Activated CD4-positive, alpha-beta T cell treated with anti-CD3 and anti-CD28 coated beads for 36 hours (primary cell): ENCODE data around the gene TBC1D32. TPM values are rescaled to one million over a fixed set of nuclear protein-coding genes. Genes with fewer than 3 reads are reported as not detected.
"Not testable (repeated sequence)": the region's sequence is repeated elsewhere in the genome, so short reads cannot be mapped to it uniquely, and the experiment has no call there.

Source experiments
- ATAC-seq: fragments of 200-7000 bp; cut with Tn5 transposase; one replicate; pipeline ENCODE4 v1.10.0; 2021; ENCODE audit warnings: mild to moderate bottlenecking, moderate library complexity
- CTCF ChIA-PET: fragments of 350-600 bp; sonication (Branson Sonifier 250); formaldehyde crosslinking; loops from one replicate; lab custom pipeline; 2021; ENCODE audit warnings: antibody characterized with exemption; lab: Charles Lee
- POLR2A ChIA-PET: fragments of 350-600 bp; sonication (Branson Sonifier 250); formaldehyde crosslinking; loops from one replicate; lab custom pipeline; 2021; ENCODE audit warnings: antibody characterized with exemption, inconsistent platforms; lab: Charles Lee
- DNase-seq: peaks from one replicate; pipeline ENCODE4 v3.0.0-alpha.2; 2020
- H3K27ac Mint-ChIP-seq: one replicate; pipeline ENCODE4 v1.8.0; 2021; ENCODE audit warnings: mixed read lengths
- H3K27me3 Mint-ChIP-seq: one replicate; pipeline ENCODE4 v1.8.0; 2021; ENCODE audit warnings: mixed read lengths
- H3K36me3 Mint-ChIP-seq: one replicate; pipeline ENCODE4 v1.8.0; 2021; ENCODE audit warnings: low read depth, mixed read lengths
- H3K4me1 Mint-ChIP-seq: one replicate; pipeline ENCODE4 v1.8.0; 2021; ENCODE audit warnings: mixed read lengths
- H3K4me3 Mint-ChIP-seq: one replicate; pipeline ENCODE4 v1.8.0; 2021; ENCODE audit warnings: mild to moderate bottlenecking, moderate library complexity, mixed read lengths
- H3K9me3 Mint-ChIP-seq: one replicate; pipeline ENCODE4 v1.8.0; 2021; ENCODE audit warnings: low read depth, mixed read lengths
- intact Hi-C, 2 experiments: fragments of 100-400 bp; cut with DNase I in 1 of 2; cut with micrococcal nuclease in 1 of 2; formaldehyde crosslinking; loops; one replicate each; pipeline versions ENCODE4 v1.14.2 to v1.15.1; 2022 to 2024; cut with DNase I, micrococcal nuclease
- total RNA-seq, 2 experiments: library from RNA; stranded (reverse); gene quantifications; one replicate each; pipeline ENCODE4 v1.2.3, GENCODE V29; 2021

TBC1D32 gene
- total RNA-seq, 2 experiments from 2014 or later = 9.2 to 9.9 TPM

DNA sequence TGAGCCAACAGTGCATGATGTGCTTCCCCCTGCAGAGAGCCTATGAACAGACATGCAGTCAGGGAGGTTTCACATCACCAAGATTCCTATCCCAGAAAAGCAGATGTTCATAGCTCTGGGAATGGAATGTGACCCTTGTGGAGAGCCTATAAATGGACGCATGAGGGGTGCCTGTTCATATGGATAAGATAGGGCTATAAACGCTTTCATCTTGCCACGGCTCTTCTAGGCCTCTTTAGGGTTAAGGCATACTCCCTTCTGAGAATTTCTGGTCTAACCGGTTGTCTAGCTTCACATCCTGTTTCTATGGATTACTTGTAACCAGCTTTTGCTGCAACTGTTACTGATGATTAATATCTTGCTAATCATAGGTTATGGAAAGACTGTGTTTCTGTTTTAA is 285.7 kb downstream of the TBC1D32 start:
- H3K9me3 Mint-ChIP-seq, POLR2A ChIA-PET, DNase-seq, H3K27ac Mint-ChIP-seq, H3K36me3 Mint-ChIP-seq, CTCF ChIA-PET, H3K4me1 Mint-ChIP-seq, intact Hi-C loops, ATAC-seq, H3K4me3 Mint-ChIP-seq, H3K27me3 Mint-ChIP-seq: not testable (repeated sequence)

- CTCF ChIA-PET = interaction anchor here (0.6 kb wide), 1 partner anchor 631 kb away, joined by 3 read pairs; no protein-coding TSS in a partner anchor
- H3K36me3 Mint-ChIP-seq, H3K27me3 Mint-ChIP-seq: not testable (repeated sequence)
Observed at GRCh38 chr6:121044905-121045304, 289.4 kb downstream of the TBC1D32 start.

DNA sequence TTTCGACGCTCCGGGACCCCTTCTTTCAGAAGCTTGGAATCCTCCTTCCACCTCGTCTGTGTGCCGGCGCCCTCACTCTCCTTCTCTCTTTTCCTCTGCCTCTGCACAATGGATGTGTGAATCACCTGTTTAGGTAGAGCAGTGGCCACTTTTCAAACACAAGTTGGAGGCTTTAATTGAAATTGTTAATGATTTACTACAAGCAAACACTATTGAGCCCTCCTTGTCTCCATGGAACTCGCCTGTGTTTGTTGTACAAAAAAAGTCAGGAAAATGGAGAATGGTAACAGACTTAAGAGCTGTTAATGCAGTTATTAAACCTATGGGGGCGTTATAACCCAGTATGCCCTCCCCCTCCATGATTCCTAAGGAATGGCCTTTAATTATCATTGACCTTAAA is 290.6 kb downstream of the TBC1D32 start:
- H3K4me3 Mint-ChIP-seq, H3K27me3 Mint-ChIP-seq, DNase-seq, POLR2A ChIA-PET, ATAC-seq, H3K27ac Mint-ChIP-seq, H3K4me1 Mint-ChIP-seq, H3K9me3 Mint-ChIP-seq, H3K36me3 Mint-ChIP-seq, intact Hi-C loops: not testable (repeated sequence)
- CTCF ChIA-PET = interaction anchor here (0.9 kb wide), 1 partner anchor 12 kb away, joined by 3 read pairs; no protein-coding TSS in a partner anchor

More at GRCh38 chr6:121044905-121045304, 289.4 kb downstream of the TBC1D32 start:
- intact Hi-C loops, POLR2A ChIA-PET, H3K4me3 Mint-ChIP-seq, H3K9me3 Mint-ChIP-seq, DNase-seq, H3K4me1 Mint-ChIP-seq, H3K27ac Mint-ChIP-seq, ATAC-seq: not testable (repeated sequence)

- CTCF ChIA-PET, POLR2A ChIA-PET, intact Hi-C loops, H3K9me3 Mint-ChIP-seq, H3K36me3 Mint-ChIP-seq, H3K4me3 Mint-ChIP-seq, H3K27me3 Mint-ChIP-seq, H3K27ac Mint-ChIP-seq, H3K4me1 Mint-ChIP-seq, DNase-seq, ATAC-seq: not testable (repeated sequence)
Observed at GRCh38 chr6:121043211-121043610, 291.1 kb downstream of the TBC1D32 start.

DNA sequence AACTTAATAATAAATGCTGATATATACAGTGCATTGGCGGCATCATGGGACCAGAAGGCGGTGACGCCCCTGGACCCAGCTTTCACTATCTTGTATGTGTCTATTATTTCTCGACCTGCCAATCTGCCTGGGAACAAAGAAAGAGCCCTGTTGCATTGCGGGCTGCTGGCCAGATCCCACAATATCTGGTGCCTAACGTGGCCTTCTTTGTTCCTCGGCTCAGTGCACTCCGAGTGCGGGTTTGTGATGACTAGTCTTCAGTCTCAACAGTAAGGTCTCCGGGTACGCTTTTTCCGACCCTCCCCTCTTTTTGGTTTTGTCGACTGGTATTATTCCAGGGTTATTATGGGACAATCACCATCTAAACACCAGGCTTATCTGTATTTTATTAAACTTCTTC is 291.5 kb downstream of the TBC1D32 start:
- CTCF ChIA-PET = no interaction called here
- intact Hi-C loops = no loop called here
- Mint-ChIP-seq H3K36me3 (no peaks in the 10 kb centered on the region), H3K27ac (no peak overlapping the region), H3K4me1 (no peaks in the 10 kb centered on the region), H3K4me3 (no peak overlapping the region), H3K9me3 (no peaks in the 10 kb centered on the region), H3K27me3 (no peaks in the 10 kb centered on the region)
- POLR2A ChIA-PET = no interaction called here
- ATAC-seq = no peak
- DNase-seq = no peak

DNA sequence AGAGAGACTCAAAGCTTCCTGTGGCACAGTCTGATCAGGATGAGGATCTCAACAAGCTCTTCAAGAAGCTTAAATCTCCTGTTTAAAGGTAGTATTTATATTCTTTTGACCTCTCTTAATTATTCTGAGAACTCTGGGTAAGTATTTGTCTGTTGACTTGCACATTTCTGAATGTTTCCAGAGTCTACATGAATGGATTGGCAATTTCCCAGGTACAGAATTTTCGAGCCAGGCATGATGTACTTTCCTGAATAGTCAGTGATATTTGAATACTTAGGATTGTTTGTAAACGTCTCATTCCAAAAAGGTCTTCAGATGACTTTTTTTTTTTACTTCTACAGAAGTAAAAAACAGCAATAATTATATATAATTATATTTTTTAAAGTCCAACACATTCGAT is 293.4 kb downstream of the TBC1D32 start:
- Mint-ChIP-seq H3K27me3 (no peaks in the 10 kb centered on the region), H3K36me3 (no peaks in the 10 kb centered on the region), H3K4me1 (no peaks in the 10 kb centered on the region), H3K27ac (no peak overlapping the region), H3K4me3 (no peak overlapping the region), H3K9me3 (no peaks in the 10 kb centered on the region)
- intact Hi-C loops = no loop called here
- ChIA-PET POLR2A (no interaction called here), CTCF (no interaction called here)
- DNase-seq (no peak), ATAC-seq (no peak)

GRCh38 chr6:121033091-121033490 is 301.2 kb downstream of the TBC1D32 start:
- ChIA-PET POLR2A (no interaction called here), CTCF (no interaction called here)
- H3K4me3 Mint-ChIP-seq = no peak overlapping the region
- H3K36me3 Mint-ChIP-seq = no peaks in the 10 kb centered on the region
- H3K4me1 Mint-ChIP-seq = no peaks in the 10 kb centered on the region
- H3K27me3 Mint-ChIP-seq = no peaks in the 10 kb centered on the region
- DNase-seq = no peak
- H3K27ac Mint-ChIP-seq = no peak overlapping the region
- no peaks in the 10 kb centered on the region for H3K9me3 Mint-ChIP-seq
- no peak for ATAC-seq
- intact Hi-C loops = no loop called here

GRCh38 chr6:121032268-121033006 is 301.8 kb downstream of the TBC1D32 start:
- Mint-ChIP-seq H3K36me3 (no peaks in the 10 kb centered on the region), H3K9me3 (no peaks in the 10 kb centered on the region), H3K27me3 (no peaks in the 10 kb centered on the region), H3K27ac (no peak overlapping the region), H3K4me3 (no peak overlapping the region), H3K4me1 (no peaks in the 10 kb centered on the region)
- ChIA-PET POLR2A (no interaction called here), CTCF (no interaction called here)
- DNase-seq (no peak), ATAC-seq (no peak)
- intact Hi-C loops = no loop called here

Other genes starting within 250 kb of the TBC1D32 start
- under 1 TPM; 0.09 to 0.14 TPM for gene GJA1, start 101.2 kb upstream of the TBC1D32 start, total RNA-seq